Astrocyte (in vitro differentiated cells and primary cell): ENCODE data around the gene IL3RA. TPM values are rescaled to one million over a fixed set of nuclear protein-coding genes. Genes with fewer than 3 reads are reported as not detected.

ENCODE experiments used
- DNase-seq: peaks from one replicate; pipeline ENCODE4 v3.0.0-alpha.2; 2010; ENCODE audit warnings: low read depth
- FAIRE-seq: peaks from 2 replicates; lab custom pipeline; 2011; peaks lifted over from hg19 to GRCh38; lab: Jason Lieb, UNC
- H2AFZ ChIP-seq: 2 replicates; pipeline ENCODE4 v1.6.0; 2012; ENCODE audit warnings: low read depth, low read length, inconsistent platforms
- H3K27ac ChIP-seq: 2 replicates; pipeline ENCODE4 v1.5.1; 2011; ENCODE audit warnings: low read depth, low read length, inconsistent platforms
- H3K27me3 ChIP-seq: 2 replicates; pipeline ENCODE4 v1.6.0; 2011; ENCODE audit warnings: low read length, inconsistent platforms; ENCODE audit not compliant: insufficient read depth
- H3K36me3 ChIP-seq: 2 replicates; pipeline ENCODE4 v1.5.1; 2011; ENCODE audit warnings: low read length, inconsistent platforms; ENCODE audit not compliant: insufficient read depth
- H3K4me1 ChIP-seq: 2 replicates; pipeline ENCODE4 v1.5.1; 2011; ENCODE audit warnings: low read length, inconsistent platforms; ENCODE audit not compliant: insufficient read depth
- H3K4me2 ChIP-seq: 2 replicates; pipeline ENCODE4 v1.6.0; 2012; ENCODE audit warnings: low read length, inconsistent platforms
- H3K4me3 ChIP-seq: 2 replicates; pipeline ENCODE4 v1.5.1; 2011; ENCODE audit warnings: low read depth, mild to moderate bottlenecking, low read length, inconsistent platforms; ENCODE audit not compliant: insufficient read depth
- H3K79me2 ChIP-seq: 2 replicates; pipeline ENCODE4 v1.6.0; 2012; ENCODE audit warnings: mild to moderate bottlenecking, low read length, inconsistent platforms; ENCODE audit not compliant: insufficient read depth
- H3K9ac ChIP-seq: 2 replicates; pipeline ENCODE4 v1.6.0; 2012; ENCODE audit warnings: mild to moderate bottlenecking, low read length, inconsistent platforms
- H3K9me3 ChIP-seq: 2 replicates; pipeline ENCODE4 v1.5.1; 2012; ENCODE audit warnings: low read depth, mild to moderate bottlenecking, low read length, inconsistent platforms; ENCODE audit not compliant: insufficient read depth
- H4K20me1 ChIP-seq: 2 replicates; pipeline ENCODE4 v1.6.0; 2012; ENCODE audit warnings: low read length, inconsistent platforms; ENCODE audit not compliant: insufficient read depth
- H3K27ac Mint-ChIP-seq: one replicate; pipeline ENCODE4 v1.8.0; 2021; ENCODE audit warnings: mild to moderate bottlenecking, mixed read lengths; ENCODE audit not compliant: unreplicated experiment
- H3K27me3 Mint-ChIP-seq: one replicate; pipeline ENCODE4 v1.8.0; 2021; ENCODE audit warnings: low read depth, mixed read lengths; ENCODE audit not compliant: unreplicated experiment
- H3K36me3 Mint-ChIP-seq: one replicate; pipeline ENCODE4 v1.8.0; 2021; ENCODE audit warnings: low read depth, mixed read lengths; ENCODE audit not compliant: unreplicated experiment
- H3K4me1 Mint-ChIP-seq: one replicate; pipeline ENCODE4 v1.8.0; 2021; ENCODE audit warnings: low read depth, mixed read lengths; ENCODE audit not compliant: unreplicated experiment
- H3K4me3 Mint-ChIP-seq: one replicate; pipeline ENCODE4 v1.8.0; 2021; ENCODE audit warnings: mild to moderate bottlenecking, moderate library complexity, mixed read lengths; ENCODE audit not compliant: unreplicated experiment
- H3K9me3 Mint-ChIP-seq: one replicate; pipeline ENCODE4 v1.8.0; 2021; ENCODE audit warnings: mild to moderate bottlenecking, mixed read lengths; ENCODE audit not compliant: unreplicated experiment
- EZH2 ChIP-seq: IDR thresholded peaks from 2 replicates; pipeline ENCODE4 v1.6.1; 2012; ENCODE audit warnings: mild to moderate bottlenecking, low read length, inconsistent platforms; ENCODE audit not compliant: insufficient read depth
- total RNA-seq: library from RNA; stranded (reverse); gene quantifications from 2 replicates; pipeline ENCODE4 v1.2.1, GENCODE V29; 2021
- TF ChIP-seq, protein P1 (sequence below): IDR thresholded peaks from 2 replicates; pipeline ENCODE4 v1.5.1; 2011; ENCODE audit warnings: low read depth, mild to moderate bottlenecking, inconsistent platforms, low read length, moderate library complexity; ENCODE audit not compliant: insufficient read depth

The IL3RA gene
- total RNA-seq, 1 donor from 2014 or later = not detected

DNA sequence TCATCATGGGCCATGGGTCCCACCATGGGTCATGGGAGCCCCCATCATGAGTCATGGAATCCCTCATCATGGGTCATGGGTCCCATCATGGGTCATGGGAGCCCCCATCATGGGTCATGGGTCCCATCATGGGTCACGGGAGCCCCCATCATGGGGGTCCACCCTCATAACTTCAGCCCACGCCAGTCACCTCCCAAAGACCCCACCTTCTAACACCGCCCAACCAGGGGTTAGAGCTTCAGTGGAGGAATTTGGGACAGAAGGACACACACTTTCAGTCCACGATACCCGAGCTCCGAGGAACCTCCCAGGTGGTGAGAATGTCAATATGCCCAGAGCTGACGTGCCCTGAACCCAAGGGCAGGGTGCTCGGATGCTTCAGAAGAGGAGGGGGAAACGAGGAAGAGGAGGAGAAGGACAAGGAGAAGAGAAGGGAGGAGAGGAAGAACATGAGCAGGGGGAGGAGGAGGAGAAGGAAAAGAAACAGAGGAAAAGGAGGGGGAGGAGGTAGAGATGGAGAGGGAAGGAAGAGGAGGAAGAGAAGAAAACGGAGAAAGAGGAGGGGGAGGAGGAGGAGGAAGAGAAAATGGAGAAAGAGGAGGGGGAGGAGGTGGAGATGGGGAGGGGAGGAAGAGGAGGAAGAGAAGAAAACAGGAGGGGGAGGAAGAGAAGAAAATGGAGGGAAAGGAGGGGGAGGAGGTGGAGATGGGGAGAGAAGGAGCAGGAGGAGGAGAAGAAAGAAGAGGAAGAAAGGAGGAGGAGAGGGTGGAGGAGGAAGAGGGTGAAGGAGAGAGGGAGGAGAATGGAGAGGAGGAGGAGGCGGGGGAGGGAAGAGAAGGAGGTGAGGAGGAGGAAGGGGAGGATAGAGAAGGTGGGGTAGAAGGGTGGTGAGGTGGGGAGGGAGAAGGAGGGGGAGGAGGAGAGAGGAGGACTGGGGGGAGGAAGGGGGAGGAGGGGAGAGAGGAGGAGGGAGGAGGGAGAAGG, 17.7 kb downstream of the IL3RA start:
- Histone ChIP-seq H3K4me1 (no peaks in the 10 kb centered on the region), H3K9ac (no peak overlapping the region), H3K4me3 (no peak overlapping the region), H3K79me2 (no peaks in the 10 kb centered on the region), H3K27me3 (no peaks in the 10 kb centered on the region), H3K36me3 (no peaks in the 10 kb centered on the region), H3K4me2 (no peak overlapping the region), H3K9me3 (peaks cover 3% of the 10 kb centered on the region), H3K27ac (no peak overlapping the region), H2AFZ (no peak overlapping the region), H4K20me1 (no peaks in the 10 kb centered on the region)
- Mint-ChIP-seq H3K9me3 (peaks cover 8% of the 10 kb centered on the region), H3K4me1 (no peaks in the 10 kb centered on the region), H3K4me3 (no peak overlapping the region), H3K27ac (no peak overlapping the region), H3K27me3 (no peaks in the 10 kb centered on the region), H3K36me3 (peaks cover 15% of the 10 kb centered on the region)
- DNase-seq = no peak
- TF ChIP-seq, protein P1, sequence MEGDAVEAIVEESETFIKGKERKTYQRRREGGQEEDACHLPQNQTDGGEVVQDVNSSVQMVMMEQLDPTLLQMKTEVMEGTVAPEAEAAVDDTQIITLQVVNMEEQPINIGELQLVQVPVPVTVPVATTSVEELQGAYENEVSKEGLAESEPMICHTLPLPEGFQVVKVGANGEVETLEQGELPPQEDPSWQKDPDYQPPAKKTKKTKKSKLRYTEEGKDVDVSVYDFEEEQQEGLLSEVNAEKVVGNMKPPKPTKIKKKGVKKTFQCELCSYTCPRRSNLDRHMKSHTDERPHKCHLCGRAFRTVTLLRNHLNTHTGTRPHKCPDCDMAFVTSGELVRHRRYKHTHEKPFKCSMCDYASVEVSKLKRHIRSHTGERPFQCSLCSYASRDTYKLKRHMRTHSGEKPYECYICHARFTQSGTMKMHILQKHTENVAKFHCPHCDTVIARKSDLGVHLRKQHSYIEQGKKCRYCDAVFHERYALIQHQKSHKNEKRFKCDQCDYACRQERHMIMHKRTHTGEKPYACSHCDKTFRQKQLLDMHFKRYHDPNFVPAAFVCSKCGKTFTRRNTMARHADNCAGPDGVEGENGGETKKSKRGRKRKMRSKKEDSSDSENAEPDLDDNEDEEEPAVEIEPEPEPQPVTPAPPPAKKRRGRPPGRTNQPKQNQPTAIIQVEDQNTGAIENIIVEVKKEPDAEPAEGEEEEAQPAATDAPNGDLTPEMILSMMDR = no peak
- TF ChIP-seq EZH2 = no peak
- FAIRE-seq = no peak

DNA sequence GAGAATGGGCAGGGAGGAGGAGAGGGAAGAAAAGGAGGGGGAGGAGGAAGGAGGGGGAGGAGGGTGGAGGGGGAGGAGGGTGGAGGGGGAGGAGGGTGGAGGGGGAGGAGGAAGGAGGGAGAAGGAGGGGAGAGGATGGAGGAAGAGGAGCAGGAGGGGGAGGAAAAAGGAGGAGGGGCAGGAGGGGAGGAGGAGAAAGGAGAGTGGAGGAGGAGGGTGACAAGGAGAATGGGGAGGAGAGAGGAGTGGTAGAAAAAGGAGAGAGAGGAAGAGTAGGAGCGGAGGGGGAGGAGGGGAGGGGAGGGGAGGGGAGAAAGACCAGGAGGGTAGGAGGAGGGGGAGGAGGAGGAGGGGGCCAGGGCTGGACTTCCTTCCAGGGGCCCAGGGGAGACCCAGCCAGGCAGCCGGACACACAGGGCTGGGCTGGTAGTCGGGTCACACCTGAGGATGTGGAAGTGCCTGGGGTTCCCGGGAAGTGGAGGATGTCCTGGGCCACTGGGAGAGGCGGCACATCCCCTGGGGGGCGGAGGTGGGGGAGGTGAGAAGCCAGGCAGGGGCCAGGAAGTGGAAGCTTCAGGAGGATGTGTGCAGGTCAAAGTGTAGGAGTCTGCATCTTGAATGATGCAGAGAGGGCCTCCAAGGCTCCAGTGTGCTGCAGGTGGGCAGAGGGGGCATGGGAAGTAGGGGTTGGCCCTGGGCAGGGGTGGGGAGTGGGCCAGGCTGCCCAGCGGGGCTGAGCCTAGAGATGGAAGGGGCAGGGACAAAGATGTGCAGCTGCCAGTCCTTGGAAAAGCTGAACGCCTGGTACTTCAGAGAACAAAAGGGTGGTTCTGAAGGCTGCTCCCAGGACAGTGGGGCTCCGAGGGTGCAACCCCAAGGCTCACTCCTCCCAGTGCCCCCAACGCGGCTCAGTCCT, 18.8 kb downstream of the IL3RA start:
- no peak overlapping the region for H2AFZ ChIP-seq
- H3K4me1 ChIP-seq = no peaks in the 10 kb centered on the region
- no peaks in the 10 kb centered on the region for H3K79me2 ChIP-seq
- no peaks in the 10 kb centered on the region for H4K20me1 ChIP-seq
- no peak overlapping the region for H3K4me3 Mint-ChIP-seq
- no peak for FAIRE-seq
- no peak for DNase-seq
- H3K4me2 ChIP-seq = no peak overlapping the region
- H3K27ac ChIP-seq = no peak overlapping the region
- no peaks in the 10 kb centered on the region for H3K27me3 Mint-ChIP-seq
- no peak overlapping the region for H3K4me3 ChIP-seq
- no peak overlapping the region for H3K9ac ChIP-seq
- H3K9me3 ChIP-seq = peaks cover 3% of the 10 kb centered on the region
- TF ChIP-seq, protein P1 = no peak
- TF ChIP-seq EZH2 = no peak
- peaks cover 13% of the 10 kb centered on the region for H3K9me3 Mint-ChIP-seq
- no peaks in the 10 kb centered on the region for H3K4me1 Mint-ChIP-seq
- H3K36me3 ChIP-seq = no peaks in the 10 kb centered on the region
- H3K36me3 Mint-ChIP-seq = peaks cover 21% of the 10 kb centered on the region
- H3K27me3 ChIP-seq = no peaks in the 10 kb centered on the region
- no peak overlapping the region for H3K27ac Mint-ChIP-seq
